Natural killer cell (primary cell): ENCODE results near the gene IL4I1. TPM values are rescaled to one million over a fixed set of nuclear protein-coding genes. Genes with fewer than 3 reads are reported as not detected.

Experiments
- ATAC-seq, 3 donors: fragments of 150-1000 bp in 2 of 3; fragments of 200-7000 bp in 1 of 3; cut with Tn5 transposase; 1 replicate in 1 of 3; 2 replicates in 2 of 3; pipeline ENCODE4 v1.10.0; 2021; ENCODE audit warnings: mild to moderate bottlenecking in 2 of 3, moderate library complexity in 2 of 3
- DNase-seq, 2 donors: peaks; one replicate each; pipeline versions ENCODE4 v3.0.0 to v3.0.0-alpha.2; 2013 to 2021; ENCODE audit warnings: mixed read lengths in 1 of 2
- H3K27ac ChIP-seq: one replicate; pipeline ENCODE4 v1.5.1; 2013; ENCODE audit warnings: mild to moderate bottlenecking, low read length
- H3K27me3 ChIP-seq: one replicate; pipeline ENCODE4 v1.6.1; 2013; ENCODE audit warnings: low read length; ENCODE audit not compliant: control insufficient read depth, insufficient read depth
- H3K36me3 ChIP-seq: one replicate; pipeline ENCODE4 v1.6.1; 2013; ENCODE audit warnings: low read length; ENCODE audit not compliant: control insufficient read depth, insufficient read depth
- H3K4me1 ChIP-seq: one replicate; pipeline ENCODE4 v1.6.1; 2013; ENCODE audit warnings: low read length; ENCODE audit not compliant: control insufficient read depth, insufficient read depth
- H3K4me3 ChIP-seq: one replicate; pipeline ENCODE4 v1.5.1; 2013; ENCODE audit warnings: low read length
- H3K9me3 ChIP-seq: one replicate; pipeline ENCODE4 v1.6.1; 2013; ENCODE audit warnings: low read length; ENCODE audit not compliant: control insufficient read depth, insufficient read depth
- H3K27ac Mint-ChIP-seq, 2 donors: one replicate each; pipeline ENCODE4 v1.8.0; 2022; ENCODE audit warnings: mild to moderate bottlenecking in 2 of 2, mixed read lengths in 2 of 2, moderate library complexity in 1 of 2
- H3K27me3 Mint-ChIP-seq, 2 donors: one replicate each; pipeline ENCODE4 v1.8.0; 2022; ENCODE audit warnings: low read depth in 2 of 2, mixed read lengths in 2 of 2
- H3K36me3 Mint-ChIP-seq: one replicate; pipeline ENCODE4 v1.8.0; 2022; ENCODE audit warnings: mixed read lengths
- H3K4me1 Mint-ChIP-seq, 2 donors: one replicate each; pipeline ENCODE4 v1.8.0; 2022; ENCODE audit warnings: mixed read lengths in 2 of 2
- H3K4me3 Mint-ChIP-seq: one replicate; pipeline ENCODE4 v1.8.0; 2022; ENCODE audit warnings: mild to moderate bottlenecking, moderate library complexity, mixed read lengths
- H3K9me3 Mint-ChIP-seq, 2 donors: one replicate each; pipeline ENCODE4 v1.8.0; 2022; ENCODE audit warnings: mixed read lengths in 2 of 2
- WGBS: methylation state at CpG from one replicate; pipeline ENCODE4 v1.1.7; 2013; ENCODE audit warnings: missing lambda C conversion rate; ENCODE audit not compliant: insufficient coverage; 5-methylcytosine and 5-hydroxymethylcytosine counted together
- intact Hi-C: fragments of 100-400 bp; cut with micrococcal nuclease; formaldehyde crosslinking; loops from one replicate; pipeline ENCODE4 v1.14.2; 2022
- total RNA-seq, 4 donors: library from RNA; stranded (reverse); fragments of 120-200 nt in 1 of 4; gene quantifications; one replicate each; pipeline versions ENCODE4 v1.2.3 to v1.2.4, GENCODE V29; 2013 to 2022
- TF ChIP-seq, protein P1 (sequence below): fragments of 200-600 bp; IDR thresholded peaks from one replicate; pipeline ENCODE4 v1.8.0; 2022; ENCODE audit warnings: antibody characterized with exemption

IL4I1 gene
- total RNA-seq, 3 donors from 2014 or later (not counting 1 experiment from before 2014, with no cell fraction given): 3.0 to 3.8 (median 3.4) TPM

DNA sequence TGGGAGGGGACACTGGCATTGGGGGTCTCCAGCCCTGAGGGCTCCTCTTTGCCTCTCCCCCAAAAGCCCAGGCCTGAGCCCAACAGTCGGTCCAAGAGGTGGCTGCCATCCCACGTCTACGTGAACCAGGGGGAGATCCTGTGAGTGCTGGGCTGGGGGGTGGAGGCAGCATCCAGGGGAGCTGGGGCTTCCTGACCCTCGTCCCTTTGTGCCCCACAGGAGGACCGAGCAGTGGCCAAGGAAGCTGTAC is 38.9 kb downstream of the IL4I1 start:
- DNase-seq (no peak), ATAC-seq (no peak)
- Histone ChIP-seq H3K9me3 (no peaks in the 10 kb centered on the region), H3K27ac (no peak overlapping the region), H3K4me3 (no peak overlapping the region), H3K4me1 (peaks cover 4% of the 10 kb centered on the region), H3K27me3 (no peaks in the 10 kb centered on the region), H3K36me3 (peaks cover 28% of the 10 kb centered on the region)
- intact Hi-C loops: no loop called here
- Mint-ChIP-seq H3K27me3 (no peaks in the 10 kb centered on the region), H3K4me3 (no peak overlapping the region), H3K27ac (peak overlapping the region in 1 of 2 donors; percentile 40), H3K4me1 (peaks cover 0 to under 1% of the 10 kb centered on the region in 2 donors), H3K9me3 (no peaks in the 10 kb centered on the region), H3K36me3 (no peaks in the 10 kb centered on the region)
- TF ChIP-seq, protein P1, sequence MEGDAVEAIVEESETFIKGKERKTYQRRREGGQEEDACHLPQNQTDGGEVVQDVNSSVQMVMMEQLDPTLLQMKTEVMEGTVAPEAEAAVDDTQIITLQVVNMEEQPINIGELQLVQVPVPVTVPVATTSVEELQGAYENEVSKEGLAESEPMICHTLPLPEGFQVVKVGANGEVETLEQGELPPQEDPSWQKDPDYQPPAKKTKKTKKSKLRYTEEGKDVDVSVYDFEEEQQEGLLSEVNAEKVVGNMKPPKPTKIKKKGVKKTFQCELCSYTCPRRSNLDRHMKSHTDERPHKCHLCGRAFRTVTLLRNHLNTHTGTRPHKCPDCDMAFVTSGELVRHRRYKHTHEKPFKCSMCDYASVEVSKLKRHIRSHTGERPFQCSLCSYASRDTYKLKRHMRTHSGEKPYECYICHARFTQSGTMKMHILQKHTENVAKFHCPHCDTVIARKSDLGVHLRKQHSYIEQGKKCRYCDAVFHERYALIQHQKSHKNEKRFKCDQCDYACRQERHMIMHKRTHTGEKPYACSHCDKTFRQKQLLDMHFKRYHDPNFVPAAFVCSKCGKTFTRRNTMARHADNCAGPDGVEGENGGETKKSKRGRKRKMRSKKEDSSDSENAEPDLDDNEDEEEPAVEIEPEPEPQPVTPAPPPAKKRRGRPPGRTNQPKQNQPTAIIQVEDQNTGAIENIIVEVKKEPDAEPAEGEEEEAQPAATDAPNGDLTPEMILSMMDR: no peak
- WGBS: 92% methylated on average over 5 of the region's 5 CpGs

DNA sequence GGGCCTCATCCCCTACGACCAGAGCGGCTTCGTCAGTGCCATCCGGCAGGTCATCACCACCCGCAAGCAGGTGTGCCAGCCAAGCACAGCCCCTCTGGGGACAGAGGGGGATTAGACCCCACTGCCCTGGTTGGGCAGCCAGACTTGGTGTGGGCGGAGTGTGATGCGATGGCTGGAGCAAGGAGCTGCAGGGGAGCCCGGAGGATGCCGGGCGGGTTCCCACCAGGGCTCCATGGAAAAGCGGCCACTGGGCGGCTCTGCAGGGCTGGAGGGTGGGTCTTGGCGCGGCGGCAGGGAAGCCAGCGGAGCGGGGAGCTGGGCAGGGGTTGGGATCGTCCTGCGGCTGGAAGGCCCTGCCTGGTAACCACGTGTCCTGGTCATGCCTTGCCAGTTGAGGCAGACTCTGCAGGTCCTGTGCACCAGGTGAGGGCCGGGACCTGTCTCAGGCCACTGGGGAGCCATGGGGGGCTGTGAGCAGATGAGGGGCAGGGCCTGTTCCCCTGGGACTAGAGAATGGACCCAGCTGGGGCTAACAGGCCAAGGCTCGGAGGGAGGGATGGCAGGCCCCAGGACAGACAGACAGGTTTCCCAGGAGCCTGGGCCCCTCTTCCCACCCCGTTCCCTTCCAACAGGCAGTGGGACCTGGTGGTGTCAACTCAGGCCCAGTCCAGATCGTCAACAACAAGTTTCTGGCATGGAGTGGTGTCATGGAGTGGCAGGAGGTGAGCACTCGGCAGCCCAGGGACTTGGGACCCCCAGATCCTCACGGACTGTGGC is 39.4 kb downstream of the IL4I1 start:
- H3K27ac Mint-ChIP-seq: no peak overlapping the region
- 96% methylated on average over 26 of the region's 26 CpGs for WGBS
- intact Hi-C loops: no loop called here
- no peaks in the 10 kb centered on the region for H3K9me3 Mint-ChIP-seq
- TF ChIP-seq, protein P1: no peak
- Histone ChIP-seq H3K27me3 (no peaks in the 10 kb centered on the region), H3K4me3 (no peak overlapping the region), H3K27ac (no peak overlapping the region), H3K9me3 (no peaks in the 10 kb centered on the region), H3K36me3 (peaks cover 25% of the 10 kb centered on the region), H3K4me1 (peaks cover 9% of the 10 kb centered on the region)
- ATAC-seq (no peak), DNase-seq (no peak)
- peaks cover 5 to 6% of the 10 kb centered on the region in 2 donors for H3K4me1 Mint-ChIP-seq
- no peaks in the 10 kb centered on the region for H3K27me3 Mint-ChIP-seq
- H3K4me3 Mint-ChIP-seq: no peak overlapping the region
- no peaks in the 10 kb centered on the region for H3K36me3 Mint-ChIP-seq

DNA sequence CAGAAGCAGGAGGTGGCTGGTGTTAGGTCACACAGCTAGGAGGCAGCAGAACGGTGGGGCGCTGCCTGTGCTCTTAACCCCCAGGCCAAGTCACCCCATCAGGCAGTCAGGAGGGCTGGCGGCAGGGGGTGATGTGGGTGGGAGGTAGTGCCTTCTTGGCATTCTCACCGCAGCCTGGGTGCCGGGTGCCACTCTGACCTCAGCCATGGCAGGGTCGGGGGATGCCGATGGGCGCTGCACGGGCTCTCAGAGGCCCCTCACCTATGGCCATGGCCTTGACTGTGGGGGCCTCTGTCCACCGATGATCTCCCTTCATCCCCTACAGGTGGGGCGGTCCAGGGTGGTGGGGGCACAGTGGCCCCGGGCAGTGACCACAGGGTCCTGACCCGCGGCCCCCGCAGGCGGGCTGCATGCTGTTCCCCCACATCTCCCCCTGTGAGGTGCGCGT is 40.1 kb downstream of the IL4I1 start:
- TF ChIP-seq, protein P1: no peak
- H3K9me3 Mint-ChIP-seq: no peaks in the 10 kb centered on the region
- H3K27me3 ChIP-seq: no peaks in the 10 kb centered on the region
- no peaks in the 10 kb centered on the region for H3K9me3 ChIP-seq
- no peak overlapping the region for H3K4me3 ChIP-seq
- intact Hi-C loops: no loop called here
- ATAC-seq (no peak), DNase-seq (no peak)
- peaks cover 22% of the 10 kb centered on the region for H3K36me3 ChIP-seq
- no peak overlapping the region for H3K4me3 Mint-ChIP-seq
- H3K27ac ChIP-seq: no peak overlapping the region
- peaks cover 9 to 12% of the 10 kb centered on the region in 2 donors for H3K4me1 Mint-ChIP-seq
- no peaks in the 10 kb centered on the region for H3K27me3 Mint-ChIP-seq
- H3K36me3 Mint-ChIP-seq: no peaks in the 10 kb centered on the region
- no peak overlapping the region for H3K27ac Mint-ChIP-seq
- 93% methylated on average over 18 of the region's 18 CpGs for WGBS
- H3K4me1 ChIP-seq: peaks cover 15% of the 10 kb centered on the region
